Measurements from ENCODE around the gene ANKRD6.

DNA sequence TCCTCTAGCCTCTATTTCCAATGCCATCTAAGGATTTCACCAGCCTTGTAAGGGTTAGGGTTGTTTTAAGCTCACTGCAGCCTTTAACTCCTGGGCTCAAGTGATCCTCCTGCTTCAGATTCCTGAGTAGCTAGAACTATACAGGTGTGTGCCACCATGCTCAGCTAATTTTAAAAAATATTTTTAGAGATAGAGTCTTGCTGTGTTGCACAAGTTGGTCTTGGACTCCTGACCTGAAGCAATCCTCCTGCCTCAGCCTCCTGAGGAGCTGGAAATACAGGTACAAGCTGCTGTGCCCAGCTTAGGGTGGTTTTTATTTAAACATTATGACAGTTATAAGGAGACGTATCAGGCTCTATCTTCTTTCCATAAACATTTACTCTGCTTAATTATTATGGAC lies 26.5 kb downstream of the ANKRD6 start:
- TF ChIP-seq, protein P1, sequence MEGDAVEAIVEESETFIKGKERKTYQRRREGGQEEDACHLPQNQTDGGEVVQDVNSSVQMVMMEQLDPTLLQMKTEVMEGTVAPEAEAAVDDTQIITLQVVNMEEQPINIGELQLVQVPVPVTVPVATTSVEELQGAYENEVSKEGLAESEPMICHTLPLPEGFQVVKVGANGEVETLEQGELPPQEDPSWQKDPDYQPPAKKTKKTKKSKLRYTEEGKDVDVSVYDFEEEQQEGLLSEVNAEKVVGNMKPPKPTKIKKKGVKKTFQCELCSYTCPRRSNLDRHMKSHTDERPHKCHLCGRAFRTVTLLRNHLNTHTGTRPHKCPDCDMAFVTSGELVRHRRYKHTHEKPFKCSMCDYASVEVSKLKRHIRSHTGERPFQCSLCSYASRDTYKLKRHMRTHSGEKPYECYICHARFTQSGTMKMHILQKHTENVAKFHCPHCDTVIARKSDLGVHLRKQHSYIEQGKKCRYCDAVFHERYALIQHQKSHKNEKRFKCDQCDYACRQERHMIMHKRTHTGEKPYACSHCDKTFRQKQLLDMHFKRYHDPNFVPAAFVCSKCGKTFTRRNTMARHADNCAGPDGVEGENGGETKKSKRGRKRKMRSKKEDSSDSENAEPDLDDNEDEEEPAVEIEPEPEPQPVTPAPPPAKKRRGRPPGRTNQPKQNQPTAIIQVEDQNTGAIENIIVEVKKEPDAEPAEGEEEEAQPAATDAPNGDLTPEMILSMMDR (IDR thresholded peaks at IDR 0.05) = no peak
- TF ChIP-seq EZH2 (IDR thresholded peaks at IDR 0.05; ENCODE audit: borderline replicate concordance, insufficient read depth, low read depth, low read length, poor library complexity, severe bottlenecking) = no peak

Measured in B cell (primary cell).